Activated CD8-positive, alpha-beta memory T cell treated with anti-CD3 and anti-CD28 coated beads for 4 hours (primary cell): Measurements from ENCODE around the gene GJB2.
A peak's percentile ranks its signal among the peaks of the same experiment; 100 is the strongest.

ENCODE experiments used
- DNase-seq, 2 donors: peaks; one replicate each; pipeline ENCODE4 v3.0.0-alpha.2; 2020; ENCODE audit warnings: low read depth in 2 of 2

The GJB2 gene

GRCh38 chr13:20192158-20192835 is 441 bp downstream of the GJB2 start:
- no peak for DNase-seq

GRCh38 chr13:20191311-20192157 is 1.2 kb downstream of the GJB2 start:
- no peak for DNase-seq

GRCh38 chr13:20190481-20191310 is 2.0 kb downstream of the GJB2 start:
- no peak for DNase-seq

- no peak for DNase-seq
Measured at GRCh38 chr13:20190076-20190475, 2.7 kb downstream of the GJB2 start.

- DNase-seq, result no peak
Measured at GRCh38 chr13:20188667-20189553, 3.8 kb downstream of the GJB2 start.

GRCh38 chr13:20186771-20187170 is 6.0 kb downstream of the GJB2 start:
- DNase-seq, result no peak

GRCh38 chr13:20185366-20186056 is 7.2 kb downstream of the GJB2 start:
- no peak for DNase-seq

- no peak for DNase-seq
Measured at GRCh38 chr13:20182231-20182846, 10.4 kb downstream of the GJB2 start.

- no peak for DNase-seq
Measured at GRCh38 chr13:20181188-20181587, 11.6 kb downstream of the GJB2 start.

- no peak for DNase-seq
Measured at GRCh38 chr13:20178156-20178555, 14.6 kb downstream of the GJB2 start.

GRCh38 chr13:20177049-20177831 is 15.5 kb downstream of the GJB2 start:
- DNase-seq, result no peak

- DNase-seq, result no peak
Measured at GRCh38 chr13:20175907-20176652, 16.7 kb downstream of the GJB2 start.

- no peak for DNase-seq
Measured at GRCh38 chr13:20175406-20175794, 17.3 kb downstream of the GJB2 start.

- DNase-seq, result peak; percentile 40 to 63
Measured at GRCh38 chr13:20174656-20175405, 17.9 kb downstream of the GJB2 start.

- no peak for DNase-seq
Measured at GRCh38 chr13:20173116-20173746, 19.5 kb downstream of the GJB2 start.

GRCh38 chr13:20171364-20171763 is 21.4 kb downstream of the GJB2 start:
- no peak for DNase-seq

- no peak for DNase-seq
Measured at GRCh38 chr13:20170921-20171320, 21.8 kb downstream of the GJB2 start.

GRCh38 chr13:20168396-20168795 is 24.3 kb downstream of the GJB2 start:
- DNase-seq, result no peak
